ENCODE results near the gene SLIT3. TPM values are rescaled to one million over a fixed set of nuclear protein-coding genes. Genes with fewer than 3 reads are reported as not detected.

SLIT3 gene
- total and polyA plus RNA-seq, 2 donors (not counting 3 experiments of a cell fraction or from before 2014, with no cell fraction given), result 0.90 to 1.0 TPM

DNA sequence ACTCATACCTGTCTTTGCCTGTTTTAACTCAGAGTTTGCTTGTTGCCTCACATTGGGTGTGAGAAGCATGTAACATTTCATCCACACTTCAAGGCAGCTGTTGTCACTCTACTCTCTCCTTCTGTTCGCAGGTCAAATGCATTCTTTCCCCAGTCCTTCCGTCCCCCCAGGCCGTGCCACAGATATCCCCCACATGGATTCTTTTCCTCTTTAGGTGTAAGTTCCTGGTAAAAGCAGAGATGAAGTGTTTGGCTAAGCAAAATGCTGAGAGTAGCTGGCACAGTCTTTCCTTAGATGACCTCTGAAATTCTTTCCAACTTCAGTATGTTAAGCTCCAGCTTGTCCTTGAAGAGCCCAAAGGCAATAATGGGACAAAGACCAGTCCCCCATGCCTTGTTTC, 328.2 kb downstream of the SLIT3 start:
- dilution Hi-C loops (cut with MboI; ENCODE audit: extremely low pct_ligation_motif_present, low sequenced_read_pairs), result no loop called here
- CTCF ChIA-PET, result no interaction called here

GRCh38 chr5:168971100-168971499, 329.8 kb downstream of the SLIT3 start:
- H3K9me3 ChIP-seq (replicated peaks; ENCODE audit: control insufficient read depth, insufficient read depth, low read length), result no peaks in the 10 kb centered on the region
- POLR2A ChIA-PET, result no interaction called here
- H3K79me2 ChIP-seq (ENCODE audit: control insufficient read depth, insufficient read depth, low read length), result no peaks in the 10 kb centered on the region
- CTCF ChIA-PET, result no interaction called here
- no peak for FAIRE-seq
- H3K27me3 ChIP-seq (ENCODE audit: control insufficient read depth in 2 of 2, insufficient read depth in 2 of 2, low read length in 2 of 2), result no peaks in the 10 kb centered on the region
- no peak for DNase-seq (ENCODE audit: low read depth, low spot score)
- TF ChIP-seq MYC (IDR thresholded peaks at IDR 0.05; ENCODE audit: low read depth, low read length), result no peak
- no peak for TF ChIP-seq POLR2A (IDR thresholded peaks at IDR 0.05; ENCODE audit: low read depth, low read length)
- TF ChIP-seq EZH2 (IDR thresholded peaks at IDR 0.05; ENCODE audit: borderline replicate concordance, low read depth, low read length, severe bottlenecking), result no peak
- TF ChIP-seq CTCF (IDR thresholded peaks at IDR 0.05; ENCODE audit: extremely low read depth in 1 of 2, insufficient read depth in 1 of 2, low read depth in 1 of 2, low read length in 2 of 2), result no peak
- TF ChIP-seq, protein P1, sequence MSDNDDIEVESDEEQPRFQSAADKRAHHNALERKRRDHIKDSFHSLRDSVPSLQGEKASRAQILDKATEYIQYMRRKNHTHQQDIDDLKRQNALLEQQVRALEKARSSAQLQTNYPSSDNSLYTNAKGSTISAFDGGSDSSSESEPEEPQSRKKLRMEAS (IDR thresholded peaks at IDR 0.05; ENCODE audit: insufficient read depth, insufficient read length), result no peak
- TF ChIP-seq FOS (IDR thresholded peaks at IDR 0.05; ENCODE audit: borderline replicate concordance, insufficient read depth, low read length), result no peak
- TF ChIP-seq POLR2AphosphoS5 (IDR thresholded peaks at IDR 0.05; ENCODE audit: insufficient read depth, low read depth, low read length), result no peak
- no peak for TF ChIP-seq GATA2 (IDR thresholded peaks at IDR 0.05; ENCODE audit: insufficient read depth, insufficient read length, low read depth, low read length)
- no peak for TF ChIP-seq JUN (IDR thresholded peaks at IDR 0.05; ENCODE audit: borderline replicate concordance, insufficient read depth, insufficient read length, low read depth)
- H3K36me3 ChIP-seq (ENCODE audit: control insufficient read depth in 2 of 2, extremely low read depth in 1 of 2, insufficient read depth in 2 of 2, low read length in 2 of 2), result no peaks in the 10 kb centered on the region
- BruUV-seq (replicated peaks), result no TSS peak
- H3K4me3 ChIP-seq (replicated peaks in 1 of 3; ENCODE audit: insufficient read depth in 1 of 3, low read depth in 1 of 3, low read length in 3 of 3), result no peak overlapping the region
- no peak overlapping the region for H3K4me2 ChIP-seq (ENCODE audit: insufficient read depth, low read length)
- H3K4me1 ChIP-seq (ENCODE audit: control insufficient read depth, extremely low read depth, insufficient read depth, low read length), result no peaks in the 10 kb centered on the region
- no peaks in the 10 kb centered on the region for H4K20me1 ChIP-seq (replicated peaks; ENCODE audit: control insufficient read depth, extremely low read depth, insufficient read depth, low read length)
- no peaks in the 10 kb centered on the region for H3K9me1 ChIP-seq (replicated peaks; ENCODE audit: control insufficient read depth, extremely low read depth, insufficient read depth, low read length)
- no peak overlapping the region for H2AFZ ChIP-seq (ENCODE audit: low read depth, low read length)
- dilution Hi-C loops (cut with MboI; ENCODE audit: extremely low pct_ligation_motif_present, low sequenced_read_pairs) (no loop called here), intact Hi-C loops (cut with micrococcal nuclease) (no loop called here)
- no peak overlapping the region for H3K9ac ChIP-seq (replicated peaks; ENCODE audit: extremely low read depth, insufficient read depth, low read length)
- no peak overlapping the region for H3K27ac ChIP-seq (ENCODE audit: insufficient read depth, low read depth, low read length)

More for the DNA sequence above, 328.2 kb downstream of the SLIT3 start:
- Histone ChIP-seq H3K4me3 (replicated peaks in 1 of 3; ENCODE audit: insufficient read depth in 1 of 3, low read depth in 1 of 3, low read length in 3 of 3) (no peak overlapping the region), H3K4me2 (ENCODE audit: insufficient read depth, low read length) (no peak overlapping the region), H4K20me1 (replicated peaks; ENCODE audit: control insufficient read depth, extremely low read depth, insufficient read depth, low read length) (no peaks in the 10 kb centered on the region), H3K27ac (ENCODE audit: insufficient read depth, low read depth, low read length) (no peak overlapping the region), H3K9me1 (replicated peaks; ENCODE audit: control insufficient read depth, extremely low read depth, insufficient read depth, low read length) (no peaks in the 10 kb centered on the region), H3K36me3 (ENCODE audit: control insufficient read depth in 2 of 2, extremely low read depth in 1 of 2, insufficient read depth in 2 of 2, low read length in 2 of 2) (no peaks in the 10 kb centered on the region), H3K9me3 (replicated peaks; ENCODE audit: control insufficient read depth, insufficient read depth, low read length) (no peaks in the 10 kb centered on the region), H3K9ac (replicated peaks; ENCODE audit: extremely low read depth, insufficient read depth, low read length) (no peak overlapping the region), H2AFZ (ENCODE audit: low read depth, low read length) (no peak overlapping the region), H3K4me1 (ENCODE audit: control insufficient read depth, extremely low read depth, insufficient read depth, low read length) (no peaks in the 10 kb centered on the region), H3K27me3 (ENCODE audit: control insufficient read depth in 2 of 2, insufficient read depth in 2 of 2, low read length in 2 of 2) (no peaks in the 10 kb centered on the region), H3K79me2 (ENCODE audit: control insufficient read depth, insufficient read depth, low read length) (no peaks in the 10 kb centered on the region)
- intact Hi-C loops (cut with micrococcal nuclease), result loop anchor here (1.0 kb wide), 1 partner anchor 22 kb away; no protein-coding TSS in a partner anchor
- DNase-seq (ENCODE audit: low read depth, low spot score), result no peak
- POLR2A ChIA-PET, result no interaction called here
- TF ChIP-seq, protein P1 (IDR thresholded peaks at IDR 0.05; ENCODE audit: insufficient read depth, insufficient read length), result no peak
- FAIRE-seq, result no peak
- no TSS peak for BruUV-seq (replicated peaks)
